Activated effector memory CD4-positive, alpha-beta T cell treated with anti-CD3 and anti-CD28 coated beads, Interleukin-2, amount 50 U/mL, for 16 hours (primary cell): ENCODE measurements around the gene GPC6.

ENCODE experiments used
- DNase-seq: peaks from one replicate; pipeline ENCODE4 v3.0.0-alpha.2; 2020

GPC6 gene

DNA sequence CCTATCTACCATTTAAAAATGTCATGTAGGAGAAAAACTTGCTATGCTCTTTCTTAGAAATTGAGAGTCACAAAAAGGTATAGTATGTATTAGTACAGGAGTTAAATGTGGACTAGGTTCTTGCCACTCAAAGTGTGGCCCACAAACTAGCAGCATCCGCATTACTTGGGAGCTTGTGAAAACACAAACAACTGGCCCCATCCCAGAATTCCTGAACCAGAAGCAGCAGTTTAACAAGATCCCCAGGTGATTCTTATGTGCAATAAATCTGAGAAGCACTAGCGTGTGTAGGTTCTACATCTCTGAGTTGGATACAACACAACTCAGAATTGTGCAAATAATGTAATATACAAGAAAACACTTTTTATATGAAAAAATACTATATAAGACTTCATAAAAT is 927.0 kb downstream of the GPC6 start:
- DNase-seq, result no peak

DNA sequence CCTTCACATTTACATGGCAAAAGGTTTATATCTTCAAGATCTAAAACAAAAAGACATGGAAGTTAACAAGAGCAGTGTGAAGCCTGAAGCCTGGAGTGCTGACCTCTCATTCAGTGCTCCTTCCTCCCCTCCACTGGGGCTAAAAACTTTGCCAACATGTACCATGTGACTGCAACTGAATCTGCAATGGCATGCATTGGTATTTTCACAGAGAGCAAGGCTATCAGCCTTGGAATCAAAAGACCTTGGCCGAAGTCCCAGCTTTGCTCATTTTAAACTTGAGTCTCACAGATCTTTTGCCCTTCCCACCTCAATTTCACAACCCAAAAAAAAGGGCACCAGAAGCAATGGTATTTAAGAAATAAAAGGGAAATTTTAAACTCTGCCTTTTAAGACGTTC is 927.8 kb downstream of the GPC6 start:
- no peak for DNase-seq

DNA sequence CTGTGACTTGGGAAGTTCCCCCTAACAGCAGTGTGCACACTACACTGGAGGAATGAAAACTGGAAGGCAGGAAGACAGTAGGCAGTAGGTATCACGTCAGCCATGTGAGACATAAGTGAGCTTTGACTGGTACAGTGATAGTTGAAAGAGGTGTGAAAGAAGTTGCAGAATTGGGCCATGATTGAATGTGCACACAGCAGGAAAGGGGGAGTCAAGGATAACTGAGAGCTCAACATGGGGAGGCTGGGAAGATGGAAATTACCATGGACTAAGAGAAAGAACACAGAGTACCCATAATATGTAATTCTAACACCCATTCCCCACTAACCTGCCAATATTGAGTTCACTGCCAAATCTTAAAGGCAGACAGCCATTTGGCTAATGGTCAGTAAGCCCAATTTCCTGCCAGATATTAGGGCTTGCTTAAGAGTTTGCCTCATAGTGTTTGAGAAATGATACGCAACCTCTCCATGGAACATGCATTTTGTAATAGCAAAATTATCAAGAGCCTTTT is 931.2 kb downstream of the GPC6 start:
- DNase-seq, result no peak

DNA sequence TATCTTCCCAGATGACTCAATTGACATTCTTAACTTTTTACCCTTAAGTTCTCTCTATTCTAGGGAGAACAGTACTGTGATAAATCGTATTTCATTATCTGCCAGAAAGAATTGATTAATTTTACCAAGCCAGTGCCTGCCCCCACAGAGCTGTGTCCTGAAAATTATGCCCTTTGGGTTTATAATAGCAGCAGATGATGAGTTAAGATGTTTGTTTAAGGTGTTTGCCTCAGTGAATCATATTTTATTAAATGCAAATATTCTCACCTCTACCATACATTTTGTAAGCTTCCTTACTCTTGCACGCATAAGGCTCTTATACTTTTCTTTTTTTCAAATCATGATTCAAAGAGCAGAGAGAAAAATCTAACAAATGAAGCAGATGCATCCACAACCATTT is 934.3 kb downstream of the GPC6 start:
- no peak for DNase-seq

DNA sequence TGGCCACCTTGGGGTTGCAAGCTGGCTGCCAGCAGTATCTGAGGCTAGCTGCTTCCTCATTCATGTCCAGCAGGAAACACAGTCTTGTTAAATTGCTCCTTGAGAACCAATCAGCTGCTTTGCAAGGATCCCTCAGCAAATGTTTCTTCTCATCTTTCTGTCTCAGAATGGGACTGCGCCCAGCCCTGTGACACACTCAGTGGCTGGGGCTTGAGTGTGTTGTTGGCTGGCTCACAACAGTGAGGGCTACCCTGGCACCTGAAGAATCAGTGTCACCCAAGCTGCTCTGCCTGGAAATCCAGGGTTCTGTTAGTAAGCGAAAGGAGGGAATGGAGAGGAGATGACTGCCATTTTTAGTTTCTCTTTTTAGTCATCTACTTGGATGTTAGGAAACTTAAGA is 935.7 kb downstream of the GPC6 start:
- DNase-seq, result no peak

DNA sequence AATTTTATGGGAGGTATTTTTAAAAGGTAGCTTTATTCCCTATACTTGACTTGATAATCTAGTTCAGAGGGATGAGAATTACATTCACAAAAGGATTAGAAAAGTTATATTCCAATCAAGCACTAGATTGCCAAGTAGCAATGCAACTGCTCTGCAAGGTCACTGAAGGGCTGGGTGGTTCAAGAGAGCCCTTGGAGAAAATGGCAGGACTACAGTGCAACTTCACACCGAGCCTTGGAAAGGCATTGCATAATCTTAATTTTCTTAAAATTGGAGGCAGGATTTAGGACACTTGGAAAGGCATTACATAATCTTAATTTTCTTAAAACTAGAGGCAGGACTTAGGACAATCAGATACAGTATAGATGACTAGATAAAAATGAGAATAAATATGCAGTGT is 936.9 kb downstream of the GPC6 start:
- DNase-seq, result no peak

DNA sequence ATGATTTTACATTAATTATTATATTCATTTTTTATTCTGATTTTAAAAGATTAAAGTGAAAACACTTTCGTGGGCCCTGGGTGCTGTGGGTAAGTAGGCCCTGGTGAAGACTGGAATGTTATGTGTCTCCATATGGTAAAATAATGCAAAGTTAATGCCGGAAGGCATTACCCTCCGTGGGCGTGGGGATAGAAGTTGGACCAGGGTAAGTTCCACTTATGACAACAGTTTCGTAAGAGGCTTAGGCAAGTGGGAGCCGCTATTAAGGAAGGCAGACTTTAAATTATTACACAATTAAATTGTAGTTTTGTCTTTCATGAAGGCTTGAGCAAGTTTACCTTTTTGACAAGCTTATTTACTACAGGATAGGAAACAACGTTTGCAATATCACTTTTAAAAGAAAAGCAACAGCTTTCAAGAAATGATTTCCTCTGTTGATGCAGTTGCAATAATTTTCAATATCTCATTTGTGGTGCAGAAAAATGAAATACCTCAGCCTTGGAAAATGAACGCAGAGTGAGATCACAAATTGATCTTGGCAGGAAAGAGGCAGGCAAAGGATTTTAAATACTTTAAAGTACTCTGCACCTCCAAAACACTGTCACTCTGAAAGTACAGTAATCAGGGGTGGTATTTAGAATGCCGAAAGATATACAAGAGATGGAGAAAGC is 942.3 kb downstream of the GPC6 start:
- DNase-seq, result no peak

DNA sequence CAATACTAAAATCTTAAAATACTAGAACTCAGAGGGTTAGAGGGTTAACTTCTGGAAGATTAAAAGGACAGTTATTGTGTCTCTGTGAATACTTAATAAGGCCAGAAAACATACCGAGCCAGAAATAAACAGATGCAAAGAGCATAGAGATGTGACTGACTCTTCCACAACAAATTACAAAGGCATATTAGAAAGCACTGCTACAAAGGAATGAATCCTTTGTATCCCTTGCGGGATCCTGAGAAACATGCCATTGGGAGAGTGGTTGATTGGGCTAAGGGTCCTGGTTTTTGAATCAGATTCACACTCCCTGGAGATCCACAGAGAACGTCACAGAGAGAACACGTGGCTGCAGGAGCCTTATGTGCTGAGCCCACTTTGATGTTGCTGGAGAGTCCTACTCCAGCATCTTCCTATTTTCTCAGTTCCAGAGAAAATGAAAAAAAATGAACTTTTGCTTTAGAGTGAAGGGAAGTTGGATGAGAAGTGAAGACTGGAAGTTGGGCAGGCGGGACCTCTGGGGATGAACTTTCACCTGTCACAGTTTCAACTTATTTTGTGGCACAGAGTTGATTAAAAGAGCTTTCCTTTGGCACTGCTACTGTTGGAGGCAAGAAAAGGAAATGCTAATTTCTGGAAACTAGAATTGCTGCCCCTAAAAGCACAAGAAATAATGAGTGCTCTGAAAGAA is 943.0 kb downstream of the GPC6 start:
- DNase-seq, result no peak

DNA sequence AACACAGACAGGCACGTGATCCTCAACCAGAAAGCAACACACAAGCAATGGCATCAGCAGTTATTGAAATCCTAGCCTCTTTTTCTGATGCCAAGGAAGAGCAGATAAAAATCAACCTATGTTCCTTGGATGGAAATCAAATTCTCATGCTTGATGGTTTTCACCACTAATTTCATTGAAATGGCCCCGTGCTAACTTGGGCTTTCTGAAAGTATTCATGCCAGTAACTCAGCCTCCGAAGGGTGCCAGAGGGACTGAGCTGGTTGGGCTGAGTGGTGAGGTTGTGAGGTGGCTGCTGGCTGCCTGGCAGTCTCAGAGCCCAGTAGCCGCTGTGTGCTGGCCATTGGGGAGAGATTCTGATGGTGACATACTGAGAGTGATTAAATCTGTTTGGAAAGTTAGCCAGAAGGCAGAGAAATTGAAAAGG is 943.6 kb downstream of the GPC6 start:
- DNase-seq, result no peak

DNA sequence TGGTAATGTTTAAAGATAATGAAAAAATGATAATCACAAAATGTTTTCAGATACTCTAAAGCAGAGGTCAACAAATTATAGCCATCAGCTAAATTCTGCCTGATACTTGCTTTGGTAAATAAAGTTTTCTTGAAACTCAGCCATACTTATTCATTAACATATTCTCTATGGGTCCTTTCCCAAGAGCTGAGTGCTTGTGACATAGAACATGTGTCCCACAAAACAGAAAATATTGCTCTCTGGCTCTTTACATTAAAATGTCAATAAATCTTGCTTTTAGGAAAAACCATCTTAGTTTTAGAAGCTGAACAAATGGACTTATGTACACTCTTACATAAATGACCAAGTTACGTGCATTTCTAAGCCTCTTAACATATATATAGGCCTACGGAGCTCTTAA is 945.8 kb downstream of the GPC6 start:
- DNase-seq, result no peak

DNA sequence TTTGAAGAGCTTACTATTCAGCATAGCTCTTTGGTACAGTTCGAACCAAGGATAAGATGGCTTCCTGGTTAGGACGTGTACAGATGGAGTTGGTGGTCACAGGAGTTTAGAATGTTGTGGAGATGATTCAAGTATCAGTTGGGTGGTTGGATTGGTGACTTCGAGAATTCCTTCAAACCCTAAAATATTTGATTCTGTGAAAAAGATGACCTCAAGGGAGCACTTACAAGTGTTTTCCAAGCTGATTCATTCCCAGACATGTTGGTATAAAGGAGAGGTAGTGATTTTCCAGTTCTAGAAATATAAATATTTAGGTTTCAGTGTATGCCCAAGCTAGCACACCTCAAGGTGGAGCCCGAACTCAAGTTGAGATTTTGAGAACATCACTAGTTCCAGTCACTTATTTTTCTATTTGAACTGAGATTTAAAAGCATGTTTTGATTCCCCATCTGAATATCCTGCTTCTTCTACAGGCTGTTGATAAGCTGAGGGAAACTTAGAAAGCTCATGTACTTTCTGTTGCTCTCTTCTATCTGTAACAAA is 946.8 kb downstream of the GPC6 start:
- DNase-seq, result no peak

DNA sequence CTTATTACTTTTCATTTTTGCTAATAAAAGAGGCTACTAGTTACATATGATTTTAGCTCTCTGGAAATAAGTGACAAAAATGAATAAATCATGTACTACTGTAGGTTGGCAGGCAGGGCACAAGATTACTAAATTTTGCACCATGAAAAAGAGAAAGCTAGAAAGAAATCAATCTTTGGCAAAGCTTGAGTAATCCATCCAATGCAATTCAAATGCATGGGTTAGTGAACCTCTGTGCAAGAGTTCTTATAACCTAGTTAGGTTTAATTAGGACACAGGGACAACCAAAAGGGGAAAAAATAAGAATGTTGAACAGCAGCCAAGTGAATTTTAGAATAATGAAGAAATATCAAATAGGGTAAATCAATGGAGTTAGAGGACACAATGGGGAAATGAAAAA is 947.4 kb downstream of the GPC6 start:
- DNase-seq, result no peak

DNA sequence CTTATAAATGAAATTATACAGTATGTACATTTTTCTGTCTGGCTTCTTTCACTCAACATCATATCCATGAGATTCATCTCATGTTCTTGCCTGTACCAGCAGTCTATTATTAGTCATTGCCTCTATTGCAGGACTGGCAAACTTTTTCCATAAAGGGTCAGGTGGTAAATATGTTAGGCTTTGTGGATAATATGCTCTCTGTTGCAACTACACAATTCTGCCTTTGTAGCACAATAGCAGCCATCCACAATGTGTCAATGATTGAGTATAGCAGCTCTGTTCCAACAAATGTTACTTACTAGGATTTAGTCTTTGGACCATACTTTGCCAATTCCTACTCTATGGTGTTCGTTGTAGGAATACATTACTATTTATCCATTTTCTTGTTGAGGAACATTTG is 948.5 kb downstream of the GPC6 start:
- no peak for DNase-seq

DNA sequence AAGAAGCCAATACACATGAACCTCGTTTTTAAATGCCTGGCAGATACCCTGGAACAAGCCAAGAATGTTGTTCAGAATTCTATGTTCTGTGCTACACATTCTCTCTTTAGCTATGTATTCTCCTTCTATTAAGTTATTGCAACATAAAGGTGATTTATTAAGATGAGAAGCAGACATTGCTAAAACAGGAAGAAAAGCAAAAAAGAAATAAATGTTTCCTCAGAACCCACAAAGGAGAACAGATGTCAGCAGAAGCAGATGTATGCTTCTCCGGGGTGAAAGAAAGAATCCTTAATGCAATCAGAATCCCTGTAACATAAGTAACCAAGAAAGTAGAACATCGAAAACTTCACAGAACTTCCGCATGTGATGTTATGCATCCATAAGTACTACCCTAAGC is 950.0 kb downstream of the GPC6 start:
- DNase-seq, result no peak

DNA sequence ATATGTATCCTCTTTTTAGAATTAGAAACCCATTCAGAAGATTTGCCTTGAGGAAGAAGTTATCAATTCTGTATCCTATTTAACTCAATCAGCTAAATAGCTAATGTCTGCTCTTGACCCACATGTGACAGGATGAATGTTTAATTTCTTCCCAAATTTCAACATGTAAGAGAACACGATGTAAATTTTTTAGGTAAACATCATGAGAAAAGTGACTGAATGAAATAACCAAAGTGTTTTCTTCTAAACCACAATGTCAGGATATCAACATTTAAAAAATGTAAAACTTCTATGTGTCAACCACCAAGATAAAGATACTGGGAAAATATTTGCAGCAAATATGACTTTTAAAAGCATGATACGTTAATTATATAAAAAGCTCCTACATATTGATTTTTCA is 950.4 kb downstream of the GPC6 start:
- DNase-seq, result no peak

DNA sequence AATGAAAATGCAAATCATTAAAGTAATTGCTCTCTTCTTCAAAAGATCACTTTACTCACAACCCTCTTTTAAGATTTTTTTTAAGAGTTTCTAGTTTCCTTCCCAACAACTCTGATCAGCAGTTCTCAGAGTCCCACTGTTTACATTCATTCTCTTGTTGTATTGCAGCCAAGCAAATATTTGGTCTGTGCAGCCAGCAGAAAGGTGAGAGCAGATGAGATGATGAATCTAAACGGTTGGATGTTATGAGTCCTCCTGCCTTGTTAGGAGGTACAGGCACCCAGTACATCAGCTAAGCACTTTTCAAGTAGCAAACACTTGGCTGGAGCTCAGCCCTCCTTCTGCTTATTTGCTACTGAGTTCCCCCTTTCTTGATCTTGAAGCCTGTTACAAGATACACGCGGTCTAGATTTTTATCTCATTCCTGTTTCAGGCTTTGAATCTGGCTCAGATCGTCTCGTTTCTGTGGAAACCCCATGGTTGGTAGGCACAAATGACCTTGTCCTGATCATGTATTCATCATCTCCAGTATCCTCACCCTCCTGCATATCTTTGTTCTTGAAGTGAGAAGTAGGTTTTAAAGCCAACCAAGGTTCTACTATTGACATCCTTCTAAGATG is 952.1 kb downstream of the GPC6 start:
- no peak for DNase-seq

DNA sequence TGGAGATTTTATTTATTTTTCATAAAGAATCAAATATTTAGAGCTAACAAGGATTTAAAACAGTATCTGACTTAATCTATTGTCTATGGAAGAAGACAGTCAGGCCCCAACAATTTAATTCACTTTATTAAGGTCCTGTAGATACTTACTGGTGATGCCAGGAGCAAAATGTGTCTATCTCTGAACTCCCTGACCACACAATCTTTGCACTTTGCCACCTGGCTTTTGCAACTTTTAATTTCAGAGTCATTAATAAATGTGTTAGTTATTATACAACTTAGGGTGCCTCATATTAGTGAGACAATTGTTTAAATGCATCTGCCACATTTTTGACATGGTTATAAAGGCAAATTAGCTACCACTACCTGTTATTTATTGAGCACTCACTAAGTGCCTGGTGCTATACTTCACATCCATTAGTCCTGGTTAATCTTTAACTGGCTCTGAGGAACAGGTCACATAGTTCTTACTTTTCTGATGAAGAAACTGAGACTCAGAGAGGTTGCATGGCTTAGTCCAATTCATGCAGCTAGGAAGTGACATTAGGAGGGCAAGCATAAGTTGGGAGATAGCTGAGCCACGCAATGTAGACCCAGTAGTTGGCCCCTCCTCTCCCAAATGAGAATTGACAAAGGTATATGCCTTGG is 955.0 kb downstream of the GPC6 start:
- no peak for DNase-seq

DNA sequence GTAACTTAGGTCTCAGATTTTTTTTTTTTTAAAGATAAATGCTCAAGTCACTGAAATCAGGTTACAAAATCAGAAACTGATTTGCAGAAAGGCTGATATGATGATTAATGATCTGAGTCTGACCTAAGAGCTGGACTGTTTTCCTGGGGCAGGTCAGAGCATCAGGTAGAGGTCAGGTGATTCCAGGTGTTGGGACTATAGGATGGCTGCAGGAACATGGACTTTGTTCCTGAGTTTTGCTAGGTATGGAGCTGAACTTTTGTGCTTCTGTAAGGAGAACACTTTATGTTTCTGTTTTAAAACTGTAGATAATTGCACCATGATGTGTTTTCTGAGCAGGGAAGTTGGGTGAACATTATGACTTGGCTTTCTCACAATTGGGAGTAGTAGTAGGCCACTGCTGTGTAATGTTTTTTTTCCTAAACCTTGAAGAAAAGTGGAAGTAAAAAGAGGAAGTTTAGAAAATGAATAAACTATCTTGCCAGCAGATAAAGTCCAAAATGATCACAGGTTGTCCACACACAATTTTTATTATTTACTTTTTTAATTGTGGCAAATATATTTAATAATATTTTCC is 955.7 kb downstream of the GPC6 start:
- DNase-seq, result no peak

DNA sequence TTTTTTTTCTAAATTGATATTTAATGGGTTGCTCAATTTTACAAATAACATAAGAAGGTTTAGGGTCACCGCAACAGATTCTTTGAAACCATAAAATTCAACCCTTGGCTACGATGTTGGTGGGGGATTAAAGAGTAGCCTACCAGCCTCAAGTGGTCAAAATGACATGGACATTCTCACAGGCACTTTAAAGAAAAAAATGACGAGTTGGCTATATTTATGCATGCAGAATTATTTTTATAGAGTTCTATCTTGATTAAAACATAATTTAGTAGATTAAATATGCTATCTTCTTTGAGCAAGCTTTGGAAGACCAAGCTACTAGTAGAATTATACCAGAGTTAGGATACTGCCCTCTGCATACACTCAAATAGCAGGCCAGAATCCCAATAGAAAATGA is 959.9 kb downstream of the GPC6 start:
- DNase-seq, result no peak

DNA sequence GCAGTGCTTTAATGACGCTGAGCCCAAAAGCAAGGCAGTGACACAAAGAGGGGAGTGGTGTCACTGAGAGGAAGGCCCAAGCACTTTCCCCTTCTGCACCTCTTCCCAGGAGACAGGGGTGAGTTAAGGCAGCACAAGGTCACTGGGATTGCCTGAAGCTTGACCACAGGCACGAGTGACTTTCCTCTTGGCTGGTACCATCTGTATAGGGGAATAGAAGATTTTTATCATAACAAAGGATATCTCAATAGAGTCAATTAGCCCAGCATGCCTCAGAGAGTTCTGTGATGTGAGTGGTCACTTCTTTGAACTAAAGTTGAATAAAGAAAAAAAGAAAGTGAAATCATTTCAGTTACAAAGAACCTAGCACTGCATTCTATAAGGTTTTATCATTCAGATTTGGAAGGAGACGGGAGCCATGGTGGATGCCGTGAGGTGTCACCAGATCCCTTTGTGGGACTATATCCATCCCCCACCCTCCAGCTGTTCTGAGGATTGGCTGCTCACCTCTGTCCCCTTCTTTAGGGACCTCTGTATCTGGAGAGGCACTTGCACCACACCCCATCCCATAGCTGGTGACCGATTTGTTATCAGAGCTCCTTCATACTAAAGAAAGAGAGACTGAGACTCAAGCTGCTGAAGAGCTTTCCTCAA is 961.7 kb downstream of the GPC6 start:
- no peak for DNase-seq

DNA sequence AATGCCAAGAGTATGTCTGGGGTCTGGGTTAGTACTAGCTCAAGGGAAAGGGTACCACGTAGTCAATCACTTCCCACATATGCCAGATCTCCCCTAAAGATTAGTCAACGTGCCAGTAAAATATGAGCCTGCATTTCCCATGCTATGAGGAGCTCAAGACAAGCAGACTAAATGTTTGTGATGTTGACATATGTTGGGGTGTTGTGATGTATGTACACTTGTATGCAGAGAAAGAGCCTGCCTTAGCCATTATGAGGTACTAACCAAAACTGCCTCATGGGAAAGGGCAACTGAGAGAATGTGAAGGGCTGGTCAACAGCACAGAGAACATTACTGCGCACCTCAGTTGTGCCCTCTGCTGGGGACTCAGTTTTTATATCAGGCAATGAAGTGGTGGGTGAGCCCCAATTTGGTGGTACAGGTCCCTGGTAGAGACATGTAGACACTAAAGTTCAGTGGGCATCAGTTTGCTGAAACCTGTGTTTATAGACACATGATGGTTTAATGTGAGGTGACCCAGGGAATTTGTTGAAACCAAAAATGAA is 965.9 kb downstream of the GPC6 start:
- no peak for DNase-seq

DNA sequence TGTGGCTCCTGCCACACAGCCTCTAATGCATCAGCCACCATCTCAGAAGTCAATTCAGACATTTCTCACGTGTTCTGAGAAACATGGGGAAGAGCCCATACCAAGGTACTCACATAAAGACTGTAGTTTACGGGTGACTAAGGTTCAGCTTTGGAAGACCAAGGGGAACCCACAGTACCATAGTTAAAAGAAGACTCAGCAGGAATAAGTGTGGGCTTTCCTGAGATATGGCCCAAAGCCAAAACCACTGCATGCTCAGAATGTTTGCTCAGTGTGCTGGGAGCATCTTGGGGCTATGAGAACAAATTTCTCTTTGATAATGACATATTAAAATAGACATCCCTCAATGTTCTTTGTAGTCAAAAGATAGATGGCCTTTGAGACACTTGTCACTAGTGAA is 969.1 kb downstream of the GPC6 start:
- DNase-seq, result no peak
